ENCODE data around the gene AJM1.
"Not testable (repeated sequence)": the region's sequence is repeated elsewhere in the genome, so short reads cannot be mapped to it uniquely, and the experiment has no call there.

AJM1 gene

GRCh38 chr9:136829981-136830885 is 12.0 kb upstream of the AJM1 start:
- no peak overlapping the region for H3K4me3 ChIP-seq (ENCODE audit: low read depth, low read length)

- no peak overlapping the region for H3K4me3 ChIP-seq (ENCODE audit: low read depth, low read length)
Observed at GRCh38 chr9:136831002-136831719, 11.1 kb upstream of the AJM1 start.

GRCh38 chr9:136831720-136832104 is 10.6 kb upstream of the AJM1 start:
- no peak overlapping the region for H3K4me3 ChIP-seq (ENCODE audit: low read depth, low read length)

GRCh38 chr9:136832581-136832980 is 9.7 kb upstream of the AJM1 start:
- no peak overlapping the region for H3K4me3 ChIP-seq (ENCODE audit: low read depth, low read length)

- H3K4me3 ChIP-seq (ENCODE audit: low read depth, low read length) = not testable (repeated sequence)
Observed at GRCh38 chr9:136833381-136834048, 8.8 kb upstream of the AJM1 start.

GRCh38 chr9:136835162-136835931 is 6.9 kb upstream of the AJM1 start:
- no peak overlapping the region for H3K4me3 ChIP-seq (ENCODE audit: low read depth, low read length)

- no peak overlapping the region for H3K4me3 ChIP-seq (ENCODE audit: low read depth, low read length)
Observed at GRCh38 chr9:136835932-136836904, 6.1 kb upstream of the AJM1 start.

GRCh38 chr9:136837146-136837855 is 5.0 kb upstream of the AJM1 start:
- H3K4me3 ChIP-seq (ENCODE audit: low read depth, low read length) = no peak overlapping the region

- H3K4me3 ChIP-seq (ENCODE audit: low read depth, low read length) = not testable (repeated sequence)
Observed at GRCh38 chr9:136837856-136838277, 4.4 kb upstream of the AJM1 start.

- no peak overlapping the region for H3K4me3 ChIP-seq (ENCODE audit: low read depth, low read length)
Observed at GRCh38 chr9:136838314-136839228, 3.7 kb upstream of the AJM1 start.

GRCh38 chr9:136839229-136840139 is 2.8 kb upstream of the AJM1 start:
- no peak overlapping the region for H3K4me3 ChIP-seq (ENCODE audit: low read depth, low read length)

- H3K4me3 ChIP-seq (ENCODE audit: low read depth, low read length) = no peak overlapping the region
Observed at GRCh38 chr9:136840140-136840876, 2.0 kb upstream of the AJM1 start.

GRCh38 chr9:136840877-136841645 is 1.2 kb upstream of the AJM1 start:
- no peak overlapping the region for H3K4me3 ChIP-seq (ENCODE audit: low read depth, low read length)

GRCh38 chr9:136841646-136842379 is 465 bp upstream of the AJM1 start:
- not testable (repeated sequence) for H3K4me3 ChIP-seq (ENCODE audit: low read depth, low read length)
